ENCODE results near the gene C9. TPM values are rescaled to one million over a fixed set of nuclear protein-coding genes. Genes with fewer than 3 reads are reported as not detected.

Gene C9
- total and polyA plus RNA-seq, 2 donors = 0.47 TPM; not detected in 1

DNA sequence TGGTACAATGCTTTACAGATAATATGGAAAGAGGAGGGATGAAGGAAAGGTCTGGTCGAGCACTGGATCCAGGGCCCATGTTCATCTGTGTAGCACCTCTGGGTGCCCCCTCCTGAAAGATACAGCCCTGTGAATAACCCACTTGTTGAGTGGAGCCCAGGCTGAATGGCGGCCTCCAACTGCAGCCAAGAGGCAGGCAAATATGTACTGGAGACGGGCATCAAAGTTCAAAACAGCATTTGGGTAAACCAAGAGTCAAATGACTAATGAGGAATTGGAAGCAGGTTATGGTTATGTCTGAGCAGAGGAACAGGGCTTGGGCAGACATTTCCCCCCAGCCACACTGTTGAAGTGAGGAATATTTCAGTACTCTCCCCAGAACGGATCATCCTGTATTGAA is 1.1 kb downstream of the C9 start:
- WGBS = 89% methylated on average over 4 of the region's 4 CpGs

DNA sequence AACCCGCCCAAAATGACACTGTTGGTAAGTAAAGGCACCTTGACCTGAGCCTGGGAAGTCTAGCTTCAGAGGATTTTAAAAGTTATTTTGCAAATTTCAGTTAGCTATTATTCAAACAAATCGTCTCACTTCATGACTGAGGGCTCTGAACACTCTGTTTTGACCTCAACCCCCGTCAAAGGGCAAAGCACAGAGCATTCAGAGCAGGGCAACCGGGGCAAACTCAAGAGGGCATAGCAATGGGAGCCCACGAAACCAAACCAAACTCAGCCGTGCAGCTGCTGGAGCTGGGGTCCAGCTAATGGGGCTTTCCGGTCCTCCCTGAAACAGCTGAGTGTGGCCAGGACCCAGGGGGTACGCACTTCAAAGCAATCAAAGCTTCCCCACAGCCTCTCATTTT is 1.6 kb downstream of the C9 start:
- no peak for DNase-seq (ENCODE audit: extremely low spot score)
- H3K36me3 ChIP-seq (ENCODE audit: insufficient read depth) = no peaks in the 10 kb centered on the region
- WGBS = 89% methylated on average over 8 of the region's 8 CpGs
- no peaks in the 10 kb centered on the region for H3K4me1 ChIP-seq (ENCODE audit: insufficient read depth)
- H3K4me3 ChIP-seq (ENCODE audit: low read depth, low read length) = no peak overlapping the region
- H3K27ac ChIP-seq (ENCODE audit: low read depth) = no peak overlapping the region

More for the DNA sequence above, 1.1 kb downstream of the C9 start:
- Histone ChIP-seq H3K4me3 (ENCODE audit: low read depth, low read length) (no peak overlapping the region), H3K36me3 (ENCODE audit: insufficient read depth) (no peaks in the 10 kb centered on the region), H3K27ac (ENCODE audit: low read depth) (no peak overlapping the region), H3K4me1 (ENCODE audit: insufficient read depth) (no peaks in the 10 kb centered on the region)
- DNase-seq (ENCODE audit: extremely low spot score) = no peak

DNA sequence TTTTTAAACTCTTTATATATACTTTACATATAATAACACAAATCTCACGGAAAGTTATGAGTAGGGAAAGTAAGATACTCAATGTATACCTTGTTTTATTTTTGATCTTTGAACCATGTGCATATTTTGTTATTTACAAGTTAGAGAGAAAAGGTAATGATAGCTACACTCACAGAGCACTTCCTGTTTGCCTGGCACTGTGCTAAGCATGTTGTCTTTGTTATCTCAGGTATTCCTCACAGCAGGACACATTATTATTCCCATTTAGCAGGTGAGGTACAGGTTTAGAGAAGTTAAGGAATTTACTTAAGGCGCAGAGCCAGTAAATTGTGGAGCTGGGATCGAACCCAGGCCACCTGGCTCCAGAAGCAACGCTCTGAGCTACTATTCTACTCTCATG is 3.0 kb downstream of the C9 start:
- H3K27ac ChIP-seq (ENCODE audit: low read depth) = no peak overlapping the region
- no peak overlapping the region for H3K4me3 ChIP-seq (ENCODE audit: low read depth, low read length)
- no peaks in the 10 kb centered on the region for H3K4me1 ChIP-seq (ENCODE audit: insufficient read depth)
- 92% methylated on average over 4 of the region's 4 CpGs for WGBS
- H3K36me3 ChIP-seq (ENCODE audit: insufficient read depth) = no peaks in the 10 kb centered on the region
- no peak for DNase-seq (ENCODE audit: extremely low spot score)

DNA sequence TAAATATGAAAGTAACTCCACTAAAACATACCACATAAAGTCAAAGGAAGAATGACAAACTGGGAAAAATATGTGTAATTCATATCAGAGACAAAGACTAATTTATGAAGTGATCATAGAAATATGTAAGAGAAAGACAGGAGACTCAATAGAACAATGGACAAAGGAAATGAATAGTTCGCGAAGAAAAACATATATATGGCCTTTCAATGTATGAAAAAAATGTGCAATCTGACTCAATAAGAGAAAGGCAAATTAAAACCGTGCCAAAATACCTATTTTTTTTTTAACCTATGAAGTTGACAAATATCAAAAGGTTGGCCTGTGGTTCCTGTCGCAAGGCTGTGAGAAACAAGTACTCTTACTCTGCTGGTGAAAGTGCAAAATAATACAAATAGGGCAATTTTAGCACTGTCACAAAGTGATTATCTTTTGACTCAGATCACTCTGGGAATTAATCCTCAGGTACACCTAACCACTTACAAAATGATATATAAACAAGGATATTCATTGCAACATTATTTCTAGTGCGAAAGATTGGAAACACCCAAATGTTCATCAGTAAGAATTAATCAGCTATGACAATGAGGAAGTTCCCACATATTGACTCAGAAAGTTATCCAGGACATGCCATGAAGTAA is 3.7 kb downstream of the C9 start:
- Histone ChIP-seq H3K4me1 (ENCODE audit: insufficient read depth) (no peaks in the 10 kb centered on the region), H3K4me3 (ENCODE audit: low read depth, low read length) (no peak overlapping the region), H3K27ac (ENCODE audit: low read depth) (no peak overlapping the region), H3K36me3 (ENCODE audit: insufficient read depth) (no peaks in the 10 kb centered on the region)
- DNase-seq (ENCODE audit: extremely low spot score) = no peak
- WGBS = 88% methylated on average over 5 of the region's 5 CpGs

DNA sequence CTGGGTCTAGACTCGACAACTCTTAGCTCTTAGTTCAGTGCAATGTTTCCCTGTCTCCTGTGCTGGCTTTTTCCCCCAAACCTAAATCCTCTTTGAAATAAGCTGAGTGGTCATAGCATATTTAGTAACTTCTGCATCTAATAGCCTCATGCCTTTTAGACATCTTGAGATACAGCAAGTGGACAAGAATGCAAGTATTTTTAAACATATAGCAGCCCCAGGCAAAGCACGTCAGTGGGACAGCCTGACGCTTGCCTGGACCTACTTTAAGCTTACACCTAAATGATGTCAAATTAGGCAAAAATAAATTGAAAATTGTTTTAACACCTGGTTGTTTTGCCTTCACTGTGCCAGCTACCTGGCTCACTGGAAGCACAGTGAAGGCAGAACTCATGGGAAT is 8.0 kb downstream of the C9 start:
- Histone ChIP-seq H3K4me1 (ENCODE audit: insufficient read depth) (no peaks in the 10 kb centered on the region), H3K36me3 (ENCODE audit: insufficient read depth) (no peaks in the 10 kb centered on the region), H3K27ac (ENCODE audit: low read depth) (no peak overlapping the region), H3K4me3 (ENCODE audit: low read depth, low read length) (no peak overlapping the region)
- DNase-seq (ENCODE audit: extremely low spot score) = no peak
- 91% methylated on average over 3 of the region's 3 CpGs for WGBS

DNA sequence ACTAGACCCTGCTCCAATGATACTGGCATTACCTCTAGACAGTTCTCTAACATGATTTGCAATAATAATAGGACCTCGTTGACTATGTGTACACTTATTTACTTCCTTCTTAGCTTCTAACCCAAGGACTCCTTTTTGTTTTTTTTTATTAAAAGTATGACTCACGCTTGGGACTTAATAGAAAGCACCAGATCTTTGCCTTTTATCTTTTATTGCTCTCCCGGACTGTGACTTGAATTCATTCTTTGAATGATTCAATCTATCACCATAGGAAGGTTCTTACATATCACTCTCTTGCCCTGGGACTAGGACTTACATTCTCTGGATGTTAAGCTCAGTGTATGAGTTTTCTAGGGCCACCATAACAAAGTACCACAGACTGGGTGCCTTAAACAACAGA is 9.0 kb downstream of the C9 start:
- Histone ChIP-seq H3K4me1 (ENCODE audit: insufficient read depth) (no peaks in the 10 kb centered on the region), H3K27ac (ENCODE audit: low read depth) (no peak overlapping the region), H3K4me3 (ENCODE audit: low read depth, low read length) (no peak overlapping the region), H3K36me3 (ENCODE audit: insufficient read depth) (no peaks in the 10 kb centered on the region)
- no peak for DNase-seq (ENCODE audit: extremely low spot score)
- WGBS = 39% methylated on average over 3 of the region's 3 CpGs

DNA sequence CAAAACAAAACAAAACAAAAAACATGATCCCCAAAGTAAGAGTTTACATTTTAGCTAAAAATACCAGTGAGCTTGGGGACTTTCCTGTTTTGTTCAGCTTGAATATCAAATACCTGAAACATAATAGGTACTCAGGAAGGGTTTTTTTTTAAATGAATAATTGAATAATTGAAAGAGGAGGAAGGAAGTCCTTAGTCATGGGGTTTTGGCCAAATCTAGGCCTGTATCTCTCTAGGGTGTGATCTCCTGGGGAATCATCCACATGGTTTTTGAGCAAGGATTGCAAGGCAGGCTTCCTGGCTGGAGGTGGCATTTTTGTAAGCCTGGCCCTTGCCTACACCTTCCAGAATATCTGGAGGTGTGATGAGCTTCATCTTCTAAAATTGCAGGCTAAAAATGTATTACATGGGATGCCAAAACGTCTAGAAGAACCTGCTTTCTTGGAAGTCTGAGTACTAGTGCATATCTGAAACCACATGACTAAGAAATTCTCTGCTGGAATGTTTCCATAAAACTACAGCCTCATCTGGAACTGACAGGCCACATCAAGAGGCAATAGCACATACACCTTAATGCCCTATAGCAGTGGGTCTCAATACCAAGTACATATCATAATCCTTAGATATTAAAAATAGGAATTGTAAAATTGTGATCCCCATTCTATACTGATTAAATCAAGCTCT is 10.4 kb downstream of the C9 start:
- DNase-seq (ENCODE audit: extremely low spot score) = no peak
- Histone ChIP-seq H3K4me1 (ENCODE audit: insufficient read depth) (no peaks in the 10 kb centered on the region), H3K36me3 (ENCODE audit: insufficient read depth) (no peaks in the 10 kb centered on the region), H3K4me3 (ENCODE audit: low read depth, low read length) (no peak overlapping the region), H3K27ac (ENCODE audit: low read depth) (no peak overlapping the region)
- 60% methylated on average over 1 of the region's 1 CpG for WGBS

DNA sequence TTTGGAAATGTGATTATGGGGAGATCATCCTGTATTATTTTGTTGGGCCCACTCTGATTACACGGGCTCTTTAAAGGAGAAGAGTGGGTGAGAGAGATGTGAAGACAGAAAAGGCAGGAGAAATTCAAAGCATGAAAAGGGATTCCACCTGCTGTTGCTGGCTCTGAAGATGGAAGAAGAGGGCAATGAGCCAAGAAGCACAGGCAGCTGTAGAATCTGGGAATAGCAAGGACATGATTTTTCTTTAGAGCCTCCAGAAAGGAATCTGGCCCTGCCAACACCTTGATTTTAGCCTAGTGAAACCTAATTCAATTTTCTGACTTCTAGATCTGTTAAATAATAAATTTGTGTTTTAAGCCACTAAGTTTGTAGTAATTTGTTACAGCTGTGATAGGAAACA is 11.3 kb downstream of the C9 start:
- H3K4me1 ChIP-seq (ENCODE audit: insufficient read depth) = no peaks in the 10 kb centered on the region
- WGBS = 32% methylated on average over 1 of the region's 1 CpG
- no peak overlapping the region for H3K4me3 ChIP-seq (ENCODE audit: low read depth, low read length)
- no peak for DNase-seq (ENCODE audit: extremely low spot score)
- H3K27ac ChIP-seq (ENCODE audit: low read depth) = no peak overlapping the region
- no peaks in the 10 kb centered on the region for H3K36me3 ChIP-seq (ENCODE audit: insufficient read depth)

DNA sequence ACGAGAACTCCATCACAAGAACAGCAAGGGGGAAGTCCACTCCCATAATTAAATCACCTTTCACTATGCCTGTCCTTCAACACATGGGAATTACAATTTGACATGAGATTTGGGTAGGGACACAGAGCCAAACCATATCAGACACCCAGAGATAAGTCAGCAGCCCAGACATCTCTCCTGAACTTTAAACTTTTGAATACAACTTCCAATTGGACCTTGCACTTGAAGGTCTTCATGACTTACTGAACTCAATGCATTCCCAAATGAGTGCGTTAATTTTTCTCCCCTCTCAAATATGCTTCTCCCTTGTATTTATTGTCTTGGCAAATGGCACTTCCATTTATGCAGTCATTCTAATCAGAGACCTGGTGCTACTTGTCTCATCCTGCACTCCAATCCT is 12.1 kb downstream of the C9 start:
- DNase-seq (ENCODE audit: extremely low spot score) = no peak
- Histone ChIP-seq H3K36me3 (ENCODE audit: insufficient read depth) (no peaks in the 10 kb centered on the region), H3K4me3 (ENCODE audit: low read depth, low read length) (no peak overlapping the region), H3K27ac (ENCODE audit: low read depth) (no peak overlapping the region), H3K4me1 (ENCODE audit: insufficient read depth) (no peaks in the 10 kb centered on the region)
- 94% methylated on average over 2 of the region's 2 CpGs for WGBS

DNA sequence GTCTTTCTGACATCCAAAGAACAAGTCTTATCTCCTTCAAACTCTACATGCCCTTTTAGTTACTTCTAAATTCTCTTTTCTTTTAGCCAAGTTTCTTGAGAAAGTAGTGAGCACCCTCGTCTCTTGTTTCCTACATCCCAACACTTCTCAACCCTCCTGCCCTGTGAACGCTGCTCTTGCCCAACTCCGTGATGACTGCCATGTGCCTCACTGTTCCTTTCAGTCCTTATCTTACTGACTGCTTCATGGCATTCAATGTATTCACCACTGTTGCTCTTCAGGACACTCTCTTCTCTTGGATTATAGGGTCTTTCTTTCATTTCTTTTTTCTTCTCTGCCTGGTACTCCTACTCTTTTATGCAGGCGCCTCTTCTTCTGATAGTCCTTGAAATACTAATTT is 14.8 kb downstream of the C9 start:
- H3K27ac ChIP-seq (ENCODE audit: low read depth) = no peak overlapping the region
- no peaks in the 10 kb centered on the region for H3K36me3 ChIP-seq (ENCODE audit: insufficient read depth)
- no peaks in the 10 kb centered on the region for H3K4me1 ChIP-seq (ENCODE audit: insufficient read depth)
- WGBS = 86% methylated on average over 4 of the region's 4 CpGs
- no peak overlapping the region for H3K4me3 ChIP-seq (ENCODE audit: low read depth, low read length)
- DNase-seq (ENCODE audit: extremely low spot score) = no peak

DNA sequence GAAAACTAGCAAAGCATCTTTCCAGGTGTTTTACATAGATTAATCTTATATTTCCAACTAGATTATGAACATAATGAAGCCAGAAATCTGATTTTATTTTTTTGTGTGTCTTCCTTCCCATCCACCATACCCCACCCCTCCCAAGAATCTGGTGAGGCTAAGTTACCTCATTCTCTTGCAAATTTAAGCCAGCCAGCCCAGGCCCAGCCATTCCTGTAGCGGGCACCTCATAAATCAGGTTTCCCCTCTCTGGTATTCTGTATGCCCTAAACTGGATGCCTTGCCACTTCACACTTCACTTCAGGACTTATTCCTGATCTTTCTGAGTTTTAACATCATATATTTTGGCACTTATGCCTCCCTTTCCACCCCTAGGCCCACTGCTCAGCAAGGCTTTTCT is 21.8 kb downstream of the C9 start:
- Histone ChIP-seq H3K4me1 (ENCODE audit: insufficient read depth) (no peaks in the 10 kb centered on the region), H3K27ac (ENCODE audit: low read depth) (no peak overlapping the region), H3K36me3 (ENCODE audit: insufficient read depth) (no peaks in the 10 kb centered on the region), H3K4me3 (ENCODE audit: low read depth, low read length) (no peak overlapping the region)
- no peak for DNase-seq (ENCODE audit: extremely low spot score)
- WGBS = 96% methylated on average over 1 of the region's 1 CpG

DNA sequence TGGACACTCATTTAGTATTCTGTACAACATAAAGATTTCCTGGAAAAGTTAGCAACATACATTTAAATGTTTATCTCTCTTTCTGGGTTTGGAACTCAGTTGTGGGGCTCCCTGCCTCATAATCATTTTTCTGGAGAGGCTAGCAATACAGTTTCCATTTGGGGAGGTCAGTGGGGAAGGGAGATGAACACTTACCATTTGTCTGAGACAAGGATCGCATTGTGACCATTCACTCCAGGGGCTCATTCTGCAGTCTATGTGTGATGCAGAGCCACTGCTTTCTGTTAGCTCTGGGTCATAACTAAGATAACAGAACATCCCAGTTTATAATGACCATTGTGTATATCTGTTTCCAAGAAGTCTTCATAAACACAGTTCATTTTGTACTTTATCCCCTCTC is 22.4 kb downstream of the C9 start:
- H3K36me3 ChIP-seq (ENCODE audit: insufficient read depth) = no peaks in the 10 kb centered on the region
- H3K4me1 ChIP-seq (ENCODE audit: insufficient read depth) = no peaks in the 10 kb centered on the region
- no peak overlapping the region for H3K27ac ChIP-seq (ENCODE audit: low read depth)
- WGBS = 65% methylated on average over 1 of the region's 1 CpG
- H3K4me3 ChIP-seq (ENCODE audit: low read depth, low read length) = no peak overlapping the region
- no peak for DNase-seq (ENCODE audit: extremely low spot score)

DNA sequence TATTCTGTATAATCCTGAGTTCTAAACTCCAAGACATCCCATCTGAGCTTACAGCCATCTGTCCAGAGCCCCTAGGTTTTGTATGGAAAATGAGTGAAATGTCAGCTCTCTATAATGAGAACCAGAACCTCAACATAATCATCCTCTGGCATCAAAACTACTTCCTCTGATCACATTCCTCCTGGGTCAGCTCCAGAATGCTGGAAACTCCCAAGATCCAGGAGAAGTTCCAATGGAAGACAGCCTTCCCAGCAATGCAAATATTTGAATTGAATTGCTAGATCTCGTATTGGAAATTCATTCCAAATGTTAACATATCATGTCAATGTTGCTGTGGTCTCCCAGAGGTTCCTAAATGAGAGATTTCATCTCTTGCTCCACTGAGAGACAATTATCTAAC is 23.8 kb downstream of the C9 start:
- Histone ChIP-seq H3K27ac (ENCODE audit: low read depth) (no peak overlapping the region), H3K4me1 (ENCODE audit: insufficient read depth) (no peaks in the 10 kb centered on the region), H3K36me3 (ENCODE audit: insufficient read depth) (no peaks in the 10 kb centered on the region), H3K4me3 (ENCODE audit: low read depth, low read length) (no peak overlapping the region)
- no peak for DNase-seq (ENCODE audit: extremely low spot score)
- WGBS = 44% methylated on average over 1 of the region's 1 CpG

DNA sequence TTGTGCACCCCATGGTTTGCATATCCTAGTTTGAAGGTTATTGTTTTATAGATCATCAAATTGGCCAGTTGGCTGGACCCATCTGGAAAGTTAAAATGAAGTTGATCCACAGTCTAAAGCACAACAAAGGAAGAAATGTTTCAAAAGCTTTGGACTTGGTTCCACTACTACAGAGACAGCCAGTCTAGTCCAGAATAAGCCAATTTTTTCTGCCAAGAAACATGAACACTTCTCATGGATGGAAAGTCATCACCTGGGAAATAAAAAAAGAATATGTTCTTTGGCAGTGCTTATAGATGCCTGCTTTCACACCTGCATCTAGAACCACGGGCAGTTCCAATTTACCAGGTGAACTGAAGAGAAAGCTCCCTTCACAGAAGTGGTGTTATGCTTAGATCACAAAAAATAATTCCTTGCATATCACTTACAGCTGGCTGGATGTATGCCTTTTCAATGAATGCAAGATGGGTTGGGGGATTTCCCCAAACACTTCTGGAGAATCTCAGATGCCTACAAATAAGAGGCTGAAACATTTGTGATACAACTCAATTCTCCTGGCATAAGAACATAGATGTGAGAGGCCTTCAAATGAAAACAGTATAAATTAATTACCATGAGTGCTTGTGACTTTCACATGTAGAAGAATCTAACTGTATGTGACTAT is 26.9 kb downstream of the C9 start:
- no peak overlapping the region for H3K27ac ChIP-seq (ENCODE audit: low read depth)
- H3K4me3 ChIP-seq (ENCODE audit: low read depth, low read length) = no peak overlapping the region
- no peak for DNase-seq (ENCODE audit: extremely low spot score)
- H3K4me1 ChIP-seq (ENCODE audit: insufficient read depth) = no peaks in the 10 kb centered on the region
- no peaks in the 10 kb centered on the region for H3K36me3 ChIP-seq (ENCODE audit: insufficient read depth)
- WGBS = 84% methylated on average over 1 of the region's 1 CpG

Data from urinary bladder (tissue), 4 donors.